ENCODE measurements around the gene CLDN18. TPM values are rescaled to one million over a fixed set of nuclear protein-coding genes. Genes with fewer than 3 reads are reported as not detected.

Gene CLDN18
- total RNA-seq, 1 experiment from 2014 or later: 0.08 TPM

DNA sequence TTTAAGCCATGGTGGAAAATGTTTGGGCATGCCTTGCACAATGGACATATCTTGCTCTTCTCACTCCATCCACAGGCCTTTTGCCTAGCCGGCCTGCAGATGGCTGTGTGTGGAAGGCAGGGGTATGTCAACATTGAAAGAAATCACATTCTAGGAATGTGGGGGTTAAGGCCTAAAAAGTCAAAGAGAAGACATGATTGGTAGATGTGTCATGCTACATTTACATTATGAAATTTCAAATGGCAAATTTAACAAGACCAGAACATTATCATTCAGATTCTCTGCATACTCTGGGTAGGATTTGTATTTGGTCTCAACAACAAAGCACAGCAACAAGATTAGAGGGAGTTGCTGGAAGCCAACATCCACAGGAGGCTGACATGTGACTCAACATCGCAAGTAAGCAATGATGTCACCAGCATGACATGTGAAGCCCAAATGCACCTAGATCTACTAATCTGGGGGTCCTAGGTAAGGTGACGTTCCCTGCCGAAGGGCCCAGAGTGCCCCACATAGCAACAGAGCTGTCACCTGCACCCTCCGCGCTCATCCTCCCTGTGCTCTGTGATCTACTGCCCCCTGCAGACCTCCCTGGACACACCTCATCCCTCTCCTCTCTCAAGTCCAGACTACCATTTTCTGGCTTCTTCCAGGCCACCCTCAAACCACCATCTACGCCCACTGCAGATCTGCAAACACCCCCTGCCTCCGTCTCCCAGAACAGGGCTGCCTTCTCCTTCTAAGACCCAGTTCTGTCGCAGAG, 39.4 kb downstream of the CLDN18 start:
- BruUV-seq (replicated peaks): no TSS peak
- no peak overlapping the region for H3K4me3 ChIP-seq (ENCODE audit: low read depth in 2 of 2, low read length in 2 of 2)
- intact Hi-C loops (cut with micrococcal nuclease; ENCODE audit: unreplicated experiment): no loop called here
- H3K27me3 ChIP-seq (ENCODE audit: control insufficient read depth, insufficient read depth, low read length): no peaks in the 10 kb centered on the region
- H3K4me1 ChIP-seq (ENCODE audit: control insufficient read depth, insufficient read depth, low read length): no peaks in the 10 kb centered on the region
- ATAC-seq (no peak), DNase-seq (ENCODE audit: low read depth, low spot score) (no peak)
- no peaks in the 10 kb centered on the region for H3K36me3 ChIP-seq (ENCODE audit: control insufficient read depth, insufficient read depth, low read length)
- CTCF ChIA-PET: no interaction called here
- H3K9me3 ChIP-seq (ENCODE audit: control insufficient read depth, insufficient read depth, low read depth, low read length): no peaks in the 10 kb centered on the region
- POLR2A ChIA-PET: no interaction called here
- in situ Hi-C loops (cut with HindIII; ENCODE audit: low pct_unique_long_range_greater_than_20kb, low sequenced_read_pairs): no loop called here
- no peak overlapping the region for H3K27ac ChIP-seq (ENCODE audit: low read length)
- TF ChIP-seq TCF7L2 (IDR thresholded peaks at IDR 0.05; ENCODE audit: low read depth, low read length) (no peak), SIN3A (IDR thresholded peaks at IDR 0.05; ENCODE audit: borderline replicate concordance, insufficient read depth, low read depth, low read length) (no peak), POLR2AphosphoS5 (IDR thresholded peaks at IDR 0.05; ENCODE audit: low read depth, low read length) (no peak)
- TF ChIP-seq, protein P1, sequence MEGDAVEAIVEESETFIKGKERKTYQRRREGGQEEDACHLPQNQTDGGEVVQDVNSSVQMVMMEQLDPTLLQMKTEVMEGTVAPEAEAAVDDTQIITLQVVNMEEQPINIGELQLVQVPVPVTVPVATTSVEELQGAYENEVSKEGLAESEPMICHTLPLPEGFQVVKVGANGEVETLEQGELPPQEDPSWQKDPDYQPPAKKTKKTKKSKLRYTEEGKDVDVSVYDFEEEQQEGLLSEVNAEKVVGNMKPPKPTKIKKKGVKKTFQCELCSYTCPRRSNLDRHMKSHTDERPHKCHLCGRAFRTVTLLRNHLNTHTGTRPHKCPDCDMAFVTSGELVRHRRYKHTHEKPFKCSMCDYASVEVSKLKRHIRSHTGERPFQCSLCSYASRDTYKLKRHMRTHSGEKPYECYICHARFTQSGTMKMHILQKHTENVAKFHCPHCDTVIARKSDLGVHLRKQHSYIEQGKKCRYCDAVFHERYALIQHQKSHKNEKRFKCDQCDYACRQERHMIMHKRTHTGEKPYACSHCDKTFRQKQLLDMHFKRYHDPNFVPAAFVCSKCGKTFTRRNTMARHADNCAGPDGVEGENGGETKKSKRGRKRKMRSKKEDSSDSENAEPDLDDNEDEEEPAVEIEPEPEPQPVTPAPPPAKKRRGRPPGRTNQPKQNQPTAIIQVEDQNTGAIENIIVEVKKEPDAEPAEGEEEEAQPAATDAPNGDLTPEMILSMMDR (IDR thresholded peaks at IDR 0.05): no peak
- TF ChIP-seq, protein P2, sequence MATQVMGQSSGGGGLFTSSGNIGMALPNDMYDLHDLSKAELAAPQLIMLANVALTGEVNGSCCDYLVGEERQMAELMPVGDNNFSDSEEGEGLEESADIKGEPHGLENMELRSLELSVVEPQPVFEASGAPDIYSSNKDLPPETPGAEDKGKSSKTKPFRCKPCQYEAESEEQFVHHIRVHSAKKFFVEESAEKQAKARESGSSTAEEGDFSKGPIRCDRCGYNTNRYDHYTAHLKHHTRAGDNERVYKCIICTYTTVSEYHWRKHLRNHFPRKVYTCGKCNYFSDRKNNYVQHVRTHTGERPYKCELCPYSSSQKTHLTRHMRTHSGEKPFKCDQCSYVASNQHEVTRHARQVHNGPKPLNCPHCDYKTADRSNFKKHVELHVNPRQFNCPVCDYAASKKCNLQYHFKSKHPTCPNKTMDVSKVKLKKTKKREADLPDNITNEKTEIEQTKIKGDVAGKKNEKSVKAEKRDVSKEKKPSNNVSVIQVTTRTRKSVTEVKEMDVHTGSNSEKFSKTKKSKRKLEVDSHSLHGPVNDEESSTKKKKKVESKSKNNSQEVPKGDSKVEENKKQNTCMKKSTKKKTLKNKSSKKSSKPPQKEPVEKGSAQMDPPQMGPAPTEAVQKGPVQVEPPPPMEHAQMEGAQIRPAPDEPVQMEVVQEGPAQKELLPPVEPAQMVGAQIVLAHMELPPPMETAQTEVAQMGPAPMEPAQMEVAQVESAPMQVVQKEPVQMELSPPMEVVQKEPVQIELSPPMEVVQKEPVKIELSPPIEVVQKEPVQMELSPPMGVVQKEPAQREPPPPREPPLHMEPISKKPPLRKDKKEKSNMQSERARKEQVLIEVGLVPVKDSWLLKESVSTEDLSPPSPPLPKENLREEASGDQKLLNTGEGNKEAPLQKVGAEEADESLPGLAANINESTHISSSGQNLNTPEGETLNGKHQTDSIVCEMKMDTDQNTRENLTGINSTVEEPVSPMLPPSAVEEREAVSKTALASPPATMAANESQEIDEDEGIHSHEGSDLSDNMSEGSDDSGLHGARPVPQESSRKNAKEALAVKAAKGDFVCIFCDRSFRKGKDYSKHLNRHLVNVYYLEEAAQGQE (IDR thresholded peaks at IDR 0.05; ENCODE audit: insufficient read depth in 1 of 2, low read depth in 2 of 2, low read length in 1 of 2): no peak

DNA sequence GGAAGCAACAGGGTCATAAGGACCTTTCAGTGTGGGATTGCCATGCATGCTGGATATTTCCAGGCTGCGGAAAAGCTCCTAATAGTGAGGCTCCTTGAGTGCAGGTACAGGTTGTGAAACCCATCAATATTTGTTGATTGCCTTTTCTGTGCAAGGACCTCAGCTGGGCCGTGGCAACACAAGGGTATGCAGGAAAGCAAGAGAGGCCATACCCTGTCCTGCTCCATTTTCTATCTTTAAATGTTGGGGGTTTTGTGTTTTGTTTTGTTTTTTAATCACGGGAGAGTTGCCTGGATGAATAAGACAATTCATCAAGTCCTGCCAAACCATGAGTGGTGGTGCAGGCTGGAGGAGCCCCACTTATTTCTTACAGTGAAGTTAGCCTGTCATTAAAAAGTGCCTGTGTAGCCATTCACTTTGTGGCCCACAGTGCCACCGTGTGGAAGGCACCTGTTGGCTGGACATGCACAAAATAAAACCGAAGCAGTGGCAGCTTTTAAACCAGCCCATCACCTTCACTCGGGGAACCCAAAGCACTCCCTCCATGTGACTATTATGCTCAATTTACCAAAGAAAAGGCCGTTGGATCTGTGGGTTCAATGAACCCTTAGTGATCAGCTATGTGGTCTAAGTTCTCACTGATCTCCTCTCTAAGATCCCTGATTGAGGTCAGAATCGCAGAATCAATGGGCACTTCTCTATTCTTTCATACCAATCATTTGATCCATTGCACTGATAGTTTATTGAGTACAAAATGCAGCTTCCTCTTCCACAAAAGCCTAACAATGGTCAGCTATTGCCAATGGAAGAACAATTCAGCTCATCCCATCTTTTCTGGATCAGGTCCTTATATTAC, 42.2 kb downstream of the CLDN18 start:
- BruUV-seq (replicated peaks): no TSS peak
- DNase-seq (ENCODE audit: low read depth, low spot score) (peak; percentile 36), ATAC-seq (peak; percentile 96)
- in situ Hi-C loops (cut with HindIII; ENCODE audit: low pct_unique_long_range_greater_than_20kb, low sequenced_read_pairs): no loop called here
- Histone ChIP-seq H3K4me3 (ENCODE audit: low read depth in 2 of 2, low read length in 2 of 2) (no peak overlapping the region), H3K36me3 (ENCODE audit: control insufficient read depth, insufficient read depth, low read length) (no peaks in the 10 kb centered on the region), H3K9me3 (ENCODE audit: control insufficient read depth, insufficient read depth, low read depth, low read length) (no peaks in the 10 kb centered on the region), H3K27me3 (ENCODE audit: control insufficient read depth, insufficient read depth, low read length) (no peaks in the 10 kb centered on the region), H3K4me1 (ENCODE audit: control insufficient read depth, insufficient read depth, low read length) (no peaks in the 10 kb centered on the region), H3K27ac (ENCODE audit: low read length) (no peak overlapping the region)
- CTCF ChIA-PET: interaction anchor here (0.6 to 1.4 kb wide), 4 partner anchors 9 to 947 kb away, joined by 3 to 6 read pairs (median 4); no protein-coding TSS in a partner anchor
- POLR2A ChIA-PET: interaction anchor here (0.5 kb wide), 1 partner anchor 78 kb away, joined by 3 read pairs; no protein-coding TSS in a partner anchor
- TF ChIP-seq, protein P2 (IDR thresholded peaks at IDR 0.05; ENCODE audit: insufficient read depth in 1 of 2, low read depth in 2 of 2, low read length in 1 of 2): no peak
- TF ChIP-seq, protein P1 (IDR thresholded peaks at IDR 0.05): peak; percentile 94
- intact Hi-C loops (cut with micrococcal nuclease; ENCODE audit: unreplicated experiment): loop anchor here (5.0 kb wide), 1 partner anchor 945 kb away; no protein-coding TSS in a partner anchor
